DLD1 (cell line): Measurements from ENCODE around the gene SRRT.
"Not testable (repeated sequence)": the region's sequence is repeated elsewhere in the genome, so short reads cannot be mapped to it uniquely, and the experiment has no call there.

Source experiments
- in situ Hi-C: cut with HindIII; loops from 2 replicates; pipeline ENCODE4 v1.10.0; 2017; ENCODE audit warnings: low sequenced_read_pairs

The SRRT gene

GRCh38 chr7:100854146-100854895, 20.6 kb upstream of the SRRT start:
- in situ Hi-C loops: no loop called here

GRCh38 chr7:100854899-100855298, 20.0 kb upstream of the SRRT start:
- in situ Hi-C loops: not testable (repeated sequence)

GRCh38 chr7:100855515-100855914, 19.4 kb upstream of the SRRT start:
- in situ Hi-C loops: no loop called here

GRCh38 chr7:100856871-100857282, 18.0 kb upstream of the SRRT start:
- in situ Hi-C loops: no loop called here

- in situ Hi-C loops: no loop called here
Observed at GRCh38 chr7:100859856-100860255, 15.0 kb upstream of the SRRT start.

- in situ Hi-C loops: no loop called here
Observed at GRCh38 chr7:100860702-100861615, 13.9 kb upstream of the SRRT start.

GRCh38 chr7:100861616-100861985, 13.3 kb upstream of the SRRT start:
- in situ Hi-C loops: no loop called here

- in situ Hi-C loops: no loop called here
Observed at GRCh38 chr7:100863406-100863950, 11.4 kb upstream of the SRRT start.

GRCh38 chr7:100864263-100864845, 10.5 kb upstream of the SRRT start:
- in situ Hi-C loops: no loop called here

- in situ Hi-C loops: no loop called here
Observed at GRCh38 chr7:100865372-100865911, 9.5 kb upstream of the SRRT start.

- in situ Hi-C loops: no loop called here
Observed at GRCh38 chr7:100865938-100866728, 8.8 kb upstream of the SRRT start.

- in situ Hi-C loops: no loop called here
Observed at GRCh38 chr7:100866729-100867039, 8.2 kb upstream of the SRRT start.

GRCh38 chr7:100867040-100867775, 7.7 kb upstream of the SRRT start, which contains the start of gene TRIP6:
Gene TRIP6, plus strand, starts transcription at chr7:100867387. Its CDS starts 111 bp downstream, at chr7:100867498.
- in situ Hi-C loops: no loop called here

GRCh38 chr7:100867776-100868485, 7.0 kb upstream of the SRRT start:
- in situ Hi-C loops: no loop called here

GRCh38 chr7:100873599-100874299, 1.2 kb upstream of the SRRT start:
- in situ Hi-C loops: no loop called here

- in situ Hi-C loops: no loop called here
Observed at GRCh38 chr7:100874300-100874576, 665 bp upstream of the SRRT start.

- in situ Hi-C loops: no loop called here
Observed at GRCh38 chr7:100875356-100875751, 451 bp downstream of the SRRT start.

- in situ Hi-C loops: no loop called here
Observed at GRCh38 chr7:100878013-100878412, 3.1 kb downstream of the SRRT start.

GRCh38 chr7:100878685-100879084, 3.8 kb downstream of the SRRT start:
- in situ Hi-C loops: no loop called here
